H1 (cell line): Measurements from ENCODE around the gene ADARB2. TPM values are rescaled to one million over a fixed set of nuclear protein-coding genes. Genes with fewer than 3 reads are reported as not detected.

Experiments
- CTCF ChIA-PET: fragments of 300-600 bp; sonication (Branson Sonifier 250); formaldehyde crosslinking; loops from one replicate; lab custom pipeline; 2021; ENCODE audit not compliant: partially characterized antibody; lab: Charles Lee
- POLR2A ChIA-PET: fragments of 300-600 bp; sonication (Branson Sonifier 250); formaldehyde crosslinking; loops from one replicate; lab custom pipeline; 2021; ENCODE audit warnings: inconsistent platforms; ENCODE audit not compliant: partially characterized antibody; lab: Charles Lee
- DNase-seq, 2 experiments: peaks; one replicate each; pipeline versions ENCODE4 v3.0.0 to v3.0.0-alpha.2; 2010 to 2022; ENCODE audit warnings: low spot score in 2 of 2, low read depth in 1 of 2, mixed read lengths in 1 of 2
- FAIRE-seq: peaks from 2 replicates; lab custom pipeline; 2011; peaks lifted over from hg19 to GRCh38; lab: Jason Lieb, UNC
- H2AFZ ChIP-seq: 2 replicates; pipeline ENCODE4 v1.8.1; 2012; ENCODE audit warnings: low read length, inconsistent platforms
- H2AK5ac ChIP-seq: 2 replicates; pipeline ENCODE4 v1.6.1; 2013; ENCODE audit warnings: low read depth, low read length
- H2BK120ac ChIP-seq: replicated peaks from 2 replicates; pipeline ENCODE3; 2013; ENCODE audit warnings: low read depth, low read length, inconsistent platforms
- H2BK12ac ChIP-seq: 2 replicates; pipeline ENCODE4 v1.6.1; 2013; ENCODE audit warnings: low read depth, low read length
- H2BK15ac ChIP-seq: 2 replicates; pipeline ENCODE4 v1.6.1; 2013; ENCODE audit warnings: low read length
- H2BK20ac ChIP-seq: 2 replicates; pipeline ENCODE4 v1.6.1; 2013; ENCODE audit warnings: low read length
- H2BK5ac ChIP-seq: 2 replicates; pipeline ENCODE4 v1.6.1; 2013; ENCODE audit warnings: low read depth, low read length
- H3K14ac ChIP-seq: 2 replicates; pipeline ENCODE4 v1.6.1; 2013; ENCODE audit warnings: inconsistent platforms; ENCODE audit not compliant: insufficient read length
- H3K18ac ChIP-seq: 2 replicates; pipeline ENCODE4 v1.6.1; 2013; ENCODE audit warnings: low read length; ENCODE audit errors: extremely low read depth
- H3K23ac ChIP-seq: 2 replicates; pipeline ENCODE4 v1.6.1; 2013; ENCODE audit warnings: inconsistent platforms; ENCODE audit not compliant: insufficient read length
- H3K23me2 ChIP-seq: 2 replicates; pipeline ENCODE4 v1.6.1; 2013; ENCODE audit warnings: low read depth, low read length
- H3K27ac ChIP-seq: 2 replicates; pipeline ENCODE4 v1.6.1; 2011; ENCODE audit warnings: low read depth, low read length, inconsistent platforms
- H3K27me3 ChIP-seq, 4 experiments: replicated peaks in 1 of 4; 1 replicate in 1 of 4; 2 replicates in 3 of 4; pipeline versions ENCODE4 v1.6.1 to v1.8.1; 2011 to 2013; ENCODE audit warnings: low read length in 3 of 4, mild to moderate bottlenecking in 3 of 4, inconsistent platforms in 2 of 4, mixed read lengths in 2 of 4, moderate library complexity in 1 of 4; ENCODE audit not compliant: control insufficient read depth in 3 of 4, insufficient read depth in 3 of 4; ENCODE audit errors: extremely low read depth in 1 of 4
- H3K36me3 ChIP-seq, 4 experiments: 2 replicates each; pipeline versions ENCODE4 v1.6.1 to v1.8.1; 2011 to 2013; ENCODE audit warnings: mild to moderate bottlenecking in 4 of 4, low read length in 3 of 4, moderate library complexity in 2 of 4, control low read depth in 1 of 4, inconsistent platforms in 1 of 4; ENCODE audit not compliant: insufficient read depth in 4 of 4, control insufficient read depth in 2 of 4
- H3K4ac ChIP-seq: replicated peaks from 2 replicates; pipeline ENCODE3; 2013; ENCODE audit warnings: low read length, low read depth, mixed read lengths, inconsistent platforms; ENCODE audit not compliant: insufficient read length
- H3K4me1 ChIP-seq, 4 experiments: replicated peaks in 1 of 4; 1 replicate in 1 of 4; 2 replicates in 3 of 4; pipeline versions ENCODE4 v1.6.1 to v1.8.1; 2011 to 2013; ENCODE audit warnings: low read length in 3 of 4, inconsistent platforms in 2 of 4, mixed read lengths in 1 of 4; ENCODE audit not compliant: insufficient read depth in 4 of 4, control insufficient read depth in 3 of 4
- H3K4me2 ChIP-seq, 2 experiments: 2 replicates each; pipeline versions ENCODE4 v1.6.1 to v1.8.1; 2011 to 2013; ENCODE audit warnings: low read depth in 2 of 2, low read length in 2 of 2, control low read depth in 1 of 2, inconsistent platforms in 1 of 2, mild to moderate bottlenecking in 1 of 2; ENCODE audit not compliant: insufficient read depth in 1 of 2
- H3K4me3 ChIP-seq, 4 experiments: fragments of 200-600, 300-600 bp in 1 of 4; sonication (generic), shearing (Covaris generic), sonication (Bioruptor Twin) in 1 of 4; 2 replicates each; pipeline versions ENCODE4 v1.5.1 to v1.8.1; 2011 to 2016; ENCODE audit warnings: low read length in 4 of 4, low read depth in 3 of 4, control low read depth in 2 of 4, inconsistent platforms in 2 of 4, mild to moderate bottlenecking in 2 of 4, mixed read lengths in 1 of 4, moderate library complexity in 1 of 4; ENCODE audit not compliant: insufficient read depth in 2 of 4; ENCODE audit errors: extremely low read depth in 1 of 4
- H3K56ac ChIP-seq: replicated peaks from 2 replicates; pipeline ENCODE3; 2013; ENCODE audit warnings: low read depth, mild to moderate bottlenecking, mixed read lengths, low read length, inconsistent platforms; ENCODE audit not compliant: insufficient read length
- H3K79me1 ChIP-seq: 2 replicates; pipeline ENCODE4 v1.6.1; 2013; ENCODE audit warnings: low read depth, low read length, control low read depth
- H3K79me2 ChIP-seq, 2 experiments: 2 replicates each; pipeline versions ENCODE4 v1.6.1 to v1.8.1; 2012 to 2013; ENCODE audit warnings: low read length in 2 of 2, mild to moderate bottlenecking in 2 of 2, inconsistent platforms in 1 of 2; ENCODE audit not compliant: insufficient read depth in 2 of 2, control insufficient read depth in 1 of 2
- H3K9ac ChIP-seq, 4 experiments: replicated peaks in 1 of 4; 1 replicate in 1 of 4; 2 replicates in 3 of 4; pipeline versions ENCODE4 v1.6.1 to v1.8.1; 2011 to 2013; ENCODE audit warnings: low read depth in 3 of 4, low read length in 3 of 4, control low read depth in 2 of 4, mild to moderate bottlenecking in 2 of 4, moderate library complexity in 2 of 4, inconsistent platforms in 1 of 4; ENCODE audit errors: extremely low read depth in 1 of 4
- H3K9me3 ChIP-seq, 2 experiments: 2 replicates each; pipeline versions ENCODE4 v1.6.1 to v1.8.1; 2012 to 2013; ENCODE audit warnings: mild to moderate bottlenecking in 2 of 2, moderate library complexity in 2 of 2, control low read depth in 1 of 2, inconsistent platforms in 1 of 2, low read depth in 1 of 2, low read length in 1 of 2, mixed read lengths in 1 of 2; ENCODE audit not compliant: insufficient read depth in 2 of 2
- H4K20me1 ChIP-seq, 2 experiments: replicated peaks in 1 of 2; 2 replicates each; pipeline versions ENCODE3 to v1.8.1; 2011 to 2013; ENCODE audit warnings: inconsistent platforms in 2 of 2, low read length in 2 of 2, mild to moderate bottlenecking in 1 of 2; ENCODE audit not compliant: insufficient read depth in 2 of 2, control insufficient read depth in 1 of 2
- H4K5ac ChIP-seq: 2 replicates; pipeline ENCODE4 v1.6.1; 2013; ENCODE audit warnings: low read length, low read depth, mixed read lengths, inconsistent platforms; ENCODE audit not compliant: insufficient read length
- H4K8ac ChIP-seq: 2 replicates; pipeline ENCODE4 v1.8.0; 2013; ENCODE audit warnings: mild to moderate bottlenecking, moderate library complexity, low read length, inconsistent platforms; ENCODE audit not compliant: insufficient read depth; ENCODE audit errors: extremely low read depth
- H4K91ac ChIP-seq: replicated peaks from 2 replicates; pipeline ENCODE3; 2013; ENCODE audit warnings: low read length, mixed read lengths, inconsistent platforms; ENCODE audit not compliant: insufficient read length
- EZH2 ChIP-seq: fragments of 200-600 bp; sonication (generic); IDR thresholded peaks from 2 replicates; pipeline ENCODE4 v1.7.1; 2012; ENCODE audit warnings: low read depth, mild to moderate bottlenecking, moderate library complexity, low read length, inconsistent platforms; ENCODE audit not compliant: severe bottlenecking
- HDAC2 ChIP-seq, 2 experiments: fragments of 300-600 bp in 1 of 2; sonication (generic) in 1 of 2; IDR thresholded peaks; 2 replicates each; pipeline ENCODE4 v1.6.1; 2011 to 2012; ENCODE audit warnings: low read depth in 2 of 2, low read length in 2 of 2, mild to moderate bottlenecking in 2 of 2, moderate library complexity in 2 of 2, borderline replicate concordance in 1 of 2, inconsistent platforms in 1 of 2
- HDAC6 ChIP-seq: IDR thresholded peaks from one replicate; pipeline ENCODE4 v1.7.1; 2012; ENCODE audit warnings: low read depth, mild to moderate bottlenecking, inconsistent platforms, low read length, moderate library complexity
- JUND ChIP-seq: IDR thresholded peaks from 2 replicates; pipeline ENCODE4 v1.6.1; 2011; ENCODE audit warnings: mild to moderate bottlenecking, improper control_type of control experiment, low read length
- KDM4A ChIP-seq: IDR thresholded peaks from one replicate; pipeline ENCODE4 v1.7.1; 2012; ENCODE audit warnings: low read depth, mild to moderate bottlenecking, moderate library complexity, low read length, inconsistent platforms; ENCODE audit not compliant: severe bottlenecking
- RAD21 ChIP-seq, 2 experiments: IDR thresholded peaks in 1 of 2; conservative IDR thresholded peaks in 1 of 2; 2 replicates each; pipeline ENCODE4 v1.6.1; 2011; ENCODE audit warnings: low read depth in 2 of 2, low read length in 2 of 2, improper control_type of control experiment in 1 of 2, inconsistent platforms in 1 of 2, mild to moderate bottlenecking in 1 of 2, moderate library complexity in 1 of 2
- SIN3A ChIP-seq, 2 experiments: IDR thresholded peaks in 1 of 2; conservative IDR thresholded peaks in 1 of 2; 2 replicates each; pipeline ENCODE4 v1.6.1; 2011 to 2012; ENCODE audit warnings: low read length in 2 of 2, improper control_type of control experiment in 1 of 2, low read depth in 1 of 2, mild to moderate bottlenecking in 1 of 2
- SP1 ChIP-seq: IDR thresholded peaks from 2 replicates; pipeline ENCODE4 v1.6.1; 2011; ENCODE audit warnings: low read depth, low read length
- SP2 ChIP-seq: IDR thresholded peaks from 2 replicates; pipeline ENCODE4 v1.6.1; 2012; ENCODE audit warnings: mild to moderate bottlenecking, low read length, inconsistent platforms
- TCF12 ChIP-seq: IDR thresholded peaks from 2 replicates; pipeline ENCODE4 v1.6.1; 2011; ENCODE audit warnings: low read depth, mild to moderate bottlenecking, low read length
- WGBS, 2 experiments: shearing (Covaris generic) in 1 of 2; methylation state at CpG; one replicate each; pipeline versions ENCODE4 v1.1.6 to v1.1.7; 2013 to 2015; ENCODE audit warnings: low lambda C conversion rate in 2 of 2, mixed read lengths in 2 of 2, inconsistent platforms in 1 of 2, low coverage in 1 of 2, missing lambda C conversion rate in 1 of 2; ENCODE audit not compliant: insufficient replicate concordance in 2 of 2, insufficient coverage in 1 of 2, insufficient read length in 1 of 2; ENCODE audit errors: extremely low coverage in 1 of 2, missing lambda C conversion rate in 1 of 2; 5-methylcytosine and 5-hydroxymethylcytosine counted together
- polyA plus RNA-seq, 7 experiments: library from polyadenylated mRNA; depleted of rRNA in 3 of 7; stranded (reverse) in 5 of 7; unstranded in 2 of 7; fragments of >200 nt in 5 of 7; fragments of 200-250 nt in 2 of 7; gene quantifications; 1 replicate in 5 of 7; 2 replicates in 1 of 7; 4 replicates in 1 of 7; pipeline versions ENCODE4 v1.2.1 to v1.2.3, GENCODE V29; 2011 to 2013; ENCODE audit warnings: missing spikeins in 2 of 7, mixed read lengths in 2 of 7
- total RNA-seq: library from RNA; stranded (reverse); fragmentation: NEBNext Ultra II Directional; extraction: Animal tissue kit (Norgen Biotek cat#: 25700); gene quantifications from 2 replicates; pipeline ENCODE4 v1.2.1, GENCODE V29; 2021
- TF ChIP-seq, protein P1 (sequence below): IDR thresholded peaks from 2 replicates; pipeline ENCODE4 v1.6.1; 2011; ENCODE audit warnings: low read depth, mild to moderate bottlenecking, low read length; ENCODE audit not compliant: insufficient read depth

ADARB2 gene
- total and polyA plus RNA-seq, 2 of the 8 experiments (the other 6 are each of a cell fraction or from before 2014, with no cell fraction given) = 2.2 to 2.8 TPM

DNA sequence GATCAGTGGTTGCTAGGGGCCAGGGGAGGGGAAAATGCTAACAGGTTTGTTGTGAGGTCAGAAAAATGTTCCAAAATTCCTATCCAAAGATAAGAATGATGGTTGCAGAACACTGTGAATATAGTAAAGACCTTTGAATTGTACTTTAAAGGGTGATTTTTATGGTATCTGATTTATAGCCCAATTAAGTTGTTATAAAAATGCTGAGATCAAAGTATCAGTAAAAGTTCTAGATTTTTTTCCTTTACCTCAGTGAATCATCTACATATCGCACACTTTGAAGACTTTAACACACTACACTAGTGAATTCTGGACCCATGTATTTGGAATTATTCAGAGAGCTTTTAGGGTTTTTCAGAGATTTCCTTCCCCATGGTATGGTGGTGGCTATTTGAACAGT, 405.8 kb downstream of the ADARB2 start:
- no peak overlapping the region for H2BK12ac ChIP-seq
- H2BK5ac ChIP-seq = no peak overlapping the region
- no peak overlapping the region for H4K91ac ChIP-seq
- H3K23ac ChIP-seq = no peak overlapping the region
- no peak overlapping the region for H3K4me3 ChIP-seq
- ChIA-PET POLR2A (no interaction called here), CTCF (no interaction called here)
- H3K4ac ChIP-seq = no peak overlapping the region
- no peak overlapping the region for H3K9ac ChIP-seq
- no peak overlapping the region for H2AFZ ChIP-seq
- no peak overlapping the region for H3K18ac ChIP-seq
- no peaks in the 10 kb centered on the region for H3K36me3 ChIP-seq
- H3K79me1 ChIP-seq = no peaks in the 10 kb centered on the region
- no peak overlapping the region for H3K56ac ChIP-seq
- H4K20me1 ChIP-seq = no peaks in the 10 kb centered on the region
- no peak overlapping the region for H2BK20ac ChIP-seq
- H3K9me3 ChIP-seq = peaks cover 5 to 12% of the 10 kb centered on the region in 2 experiments; a peak in 2 of 4 replicates
- H3K14ac ChIP-seq = no peak overlapping the region
- 100% methylated on average over 1 of the region's 1 CpG; no CpG with 5 or more reads in 1 of the 2 experiments for WGBS, 2 experiments
- H2AK5ac ChIP-seq = no peak overlapping the region
- no peak overlapping the region for H4K8ac ChIP-seq
- no peak for TF ChIP-seq HDAC2 (IDR thresholded peaks at IDR 0.05; ENCODE audit: borderline replicate concordance in 1 of 2, low read depth in 2 of 2, low read length in 2 of 2)
- TF ChIP-seq SP2 = no peak
- TF ChIP-seq TCF12 = no peak
- no peak for TF ChIP-seq JUND
- TF ChIP-seq, protein P1, sequence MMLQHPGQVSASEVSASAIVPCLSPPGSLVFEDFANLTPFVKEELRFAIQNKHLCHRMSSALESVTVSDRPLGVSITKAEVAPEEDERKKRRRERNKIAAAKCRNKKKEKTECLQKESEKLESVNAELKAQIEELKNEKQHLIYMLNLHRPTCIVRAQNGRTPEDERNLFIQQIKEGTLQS = no peak
- TF ChIP-seq HDAC6 = no peak
- TF ChIP-seq RAD21 (IDR thresholded peaks at IDR 0.05 in 1 of 2, conservative IDR thresholded peaks at IDR 0.05 in 1 of 2; ENCODE audit: low read depth in 2 of 2, low read length in 2 of 2) = no peak
- TF ChIP-seq SP1 = no peak
- TF ChIP-seq SIN3A (conservative IDR thresholded peaks at IDR 0.05 in 1 of 2, IDR thresholded peaks at IDR 0.05 in 1 of 2; ENCODE audit: low read depth in 1 of 2, low read length in 2 of 2) = no peak
- TF ChIP-seq EZH2 = no peak
- no peak for TF ChIP-seq KDM4A
- H3K4me1 ChIP-seq = peaks cover 0 to 7% (median 3%) of the 10 kb centered on the region in 4 experiments; a peak in 3 of 7 replicates
- H3K23me2 ChIP-seq = peaks cover 3% of the 10 kb centered on the region; the same call in 1 of the 2 replicates
- no peak overlapping the region for H2BK120ac ChIP-seq
- H3K27ac ChIP-seq = no peak overlapping the region
- H3K27me3 ChIP-seq = peaks cover 0 to 2% (median 0%) of the 10 kb centered on the region in 4 experiments; a peak in 2 of 7 replicates
- FAIRE-seq (no peak), DNase-seq (no peak)
- no peak overlapping the region for H2BK15ac ChIP-seq
- H3K4me2 ChIP-seq = no peak overlapping the region
- no peaks in the 10 kb centered on the region for H3K79me2 ChIP-seq
- no peak overlapping the region for H4K5ac ChIP-seq
